ENCODE measurements around the gene ZNF202. TPM values are rescaled to one million over a fixed set of nuclear protein-coding genes. Genes with fewer than 3 reads are reported as not detected.
A peak's percentile ranks its signal among the peaks of the same experiment; 100 is the strongest.

Gene ZNF202
- total and polyA plus RNA-seq, 2 donors, result 8.2 to 9.3 TPM

DNA sequence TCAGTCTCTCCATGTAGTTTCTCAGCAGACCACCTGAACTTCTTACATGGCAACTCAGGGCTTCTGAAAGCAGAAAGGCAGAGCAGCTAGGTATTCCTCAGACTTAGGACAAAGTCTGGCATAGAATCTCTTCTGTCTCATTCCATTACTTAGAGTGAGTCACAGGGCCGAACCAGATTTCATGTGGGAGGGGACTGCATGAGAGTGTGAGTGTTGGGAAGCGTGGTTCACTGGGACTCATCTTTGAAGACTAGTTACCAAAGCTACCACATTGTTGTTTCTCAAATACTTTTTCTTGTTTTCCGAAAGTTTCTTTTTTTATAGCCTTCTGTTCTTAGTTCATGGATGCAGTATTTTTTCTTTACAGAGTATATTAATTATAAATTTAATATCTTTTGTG is 51.0 kb downstream of the ZNF202 start:
- H3K4me1 ChIP-seq (ENCODE audit: insufficient read depth), result no peaks in the 10 kb centered on the region
- H3K36me3 ChIP-seq (ENCODE audit: insufficient read depth), result no peaks in the 10 kb centered on the region
- DNase-seq (ENCODE audit: extremely low spot score), result no peak
- 74% methylated on average over 3 of the region's 3 CpGs for WGBS
- no peak overlapping the region for H3K4me3 ChIP-seq (ENCODE audit: low read depth, low read length)
- H3K27ac ChIP-seq (ENCODE audit: low read depth), result no peak overlapping the region

- no peak overlapping the region for H3K4me3 ChIP-seq (ENCODE audit: low read depth, low read length)
- H3K27ac ChIP-seq (ENCODE audit: low read depth), result no peak overlapping the region
- H3K4me1 ChIP-seq (ENCODE audit: insufficient read depth), result no peaks in the 10 kb centered on the region
- no peaks in the 10 kb centered on the region for H3K36me3 ChIP-seq (ENCODE audit: insufficient read depth)
- WGBS, result 91% methylated on average over 6 of the region's 6 CpGs
- DNase-seq (ENCODE audit: extremely low spot score), result no peak
These were observed 56.9 kb downstream of the ZNF202 start for GRCh38 chr11:123684601-123685000.

DNA sequence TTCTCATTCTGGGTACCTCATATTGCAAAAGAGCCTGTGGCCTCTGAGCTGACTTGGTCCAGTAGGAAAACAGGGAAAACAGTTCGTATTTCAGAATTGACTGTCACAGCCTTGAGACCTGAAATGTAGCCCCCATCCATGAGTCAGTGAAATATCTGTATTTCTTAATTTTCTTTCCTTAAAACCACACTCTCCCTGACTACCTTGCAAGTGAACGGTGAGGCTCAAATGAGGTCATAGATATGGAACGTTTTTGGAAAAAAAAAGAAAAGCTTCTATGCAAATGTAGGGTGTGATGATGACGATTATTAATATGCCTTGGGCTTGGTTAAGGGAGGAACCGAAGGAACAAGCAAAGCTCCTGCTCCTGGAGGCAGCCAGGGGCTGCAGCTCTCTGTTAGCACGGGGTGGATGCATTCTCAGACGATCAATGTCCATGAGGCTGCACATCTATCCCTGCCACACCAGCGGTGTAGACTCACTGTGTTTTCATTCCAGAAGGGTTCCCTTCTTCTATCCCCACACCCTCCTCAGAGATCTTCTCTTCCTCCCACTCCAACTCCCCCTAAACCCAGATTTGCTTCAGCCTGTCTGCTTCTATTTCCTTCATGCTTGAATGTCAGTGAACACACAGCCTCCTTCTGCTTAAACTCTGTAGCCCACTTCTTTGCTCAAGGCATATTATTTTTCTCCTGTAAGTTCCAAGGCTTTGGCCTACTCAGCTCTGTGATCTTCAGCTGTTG is 57.9 kb downstream of the ZNF202 start:
- no peak overlapping the region for H3K4me3 ChIP-seq (ENCODE audit: low read depth, low read length)
- 62% methylated on average over 8 of the region's 8 CpGs for WGBS
- no peak for DNase-seq (ENCODE audit: extremely low spot score)
- no peaks in the 10 kb centered on the region for H3K36me3 ChIP-seq (ENCODE audit: insufficient read depth)
- no peak overlapping the region for H3K27ac ChIP-seq (ENCODE audit: low read depth)
- H3K4me1 ChIP-seq (ENCODE audit: insufficient read depth), result no peaks in the 10 kb centered on the region

DNA sequence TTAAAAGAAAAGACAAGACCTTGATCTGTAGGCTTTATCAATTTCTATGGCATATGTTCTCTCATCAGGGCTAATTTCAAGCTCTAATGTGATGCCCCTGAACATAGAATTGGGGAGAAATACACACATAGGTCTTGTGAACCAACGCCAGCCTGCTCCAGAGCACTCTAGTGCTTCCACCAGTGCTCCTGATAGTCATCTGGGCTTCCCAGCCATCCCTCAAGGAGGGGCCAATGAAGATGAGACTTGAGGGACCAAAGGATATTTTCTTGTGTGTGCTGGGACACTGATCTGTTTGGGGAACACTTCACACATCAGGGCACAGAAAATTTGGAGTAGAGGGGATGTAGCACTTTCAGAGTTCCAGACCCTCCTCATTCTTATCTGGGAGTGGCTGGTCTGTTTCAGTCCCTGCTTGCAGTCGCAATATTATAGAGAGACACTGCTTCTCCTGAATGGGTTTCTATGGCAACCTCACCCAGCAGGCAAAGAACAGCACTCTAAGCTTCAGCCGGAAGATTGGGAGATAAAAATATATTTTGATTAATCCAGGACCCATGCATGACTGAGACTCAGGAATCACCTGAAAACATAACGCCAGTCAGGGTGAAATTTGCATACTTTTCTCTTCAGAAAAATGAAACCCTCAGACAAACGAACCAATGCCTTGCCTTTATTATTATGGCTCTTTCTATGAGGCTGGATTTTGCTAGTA is 58.6 kb downstream of the ZNF202 start:
- Histone ChIP-seq H3K27ac (ENCODE audit: low read depth) (no peak overlapping the region), H3K4me3 (ENCODE audit: low read depth, low read length) (no peak overlapping the region), H3K36me3 (ENCODE audit: insufficient read depth) (no peaks in the 10 kb centered on the region), H3K4me1 (ENCODE audit: insufficient read depth) (no peaks in the 10 kb centered on the region)
- WGBS, result 45% methylated on average over 5 of the region's 5 CpGs
- peak; percentile 10 for DNase-seq (ENCODE audit: extremely low spot score)

DNA sequence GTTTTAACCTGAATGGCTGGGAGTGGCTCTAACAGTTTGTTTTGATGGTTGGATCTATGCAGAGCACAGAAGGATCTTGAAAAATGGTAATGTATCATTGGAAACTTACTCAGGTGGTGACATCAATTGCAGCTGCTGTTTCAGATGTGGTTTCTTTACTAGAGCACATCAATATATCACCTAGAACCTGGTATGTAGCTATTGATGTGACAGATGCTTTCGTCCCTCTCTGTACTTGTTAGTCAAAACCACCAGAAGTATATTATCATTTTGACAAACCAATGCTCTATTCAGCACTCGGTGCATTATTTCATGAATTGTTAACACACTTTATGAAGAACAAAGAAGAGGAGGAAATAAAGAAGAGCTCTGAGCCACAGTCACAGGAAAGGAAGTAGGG is 60.4 kb downstream of the ZNF202 start:
- DNase-seq (ENCODE audit: extremely low spot score), result no peak
- H3K27ac ChIP-seq (ENCODE audit: low read depth), result no peak overlapping the region
- WGBS, result 79% methylated on average over 2 of the region's 2 CpGs
- H3K36me3 ChIP-seq (ENCODE audit: insufficient read depth), result no peaks in the 10 kb centered on the region
- no peaks in the 10 kb centered on the region for H3K4me1 ChIP-seq (ENCODE audit: insufficient read depth)
- no peak overlapping the region for H3K4me3 ChIP-seq (ENCODE audit: low read depth, low read length)

DNA sequence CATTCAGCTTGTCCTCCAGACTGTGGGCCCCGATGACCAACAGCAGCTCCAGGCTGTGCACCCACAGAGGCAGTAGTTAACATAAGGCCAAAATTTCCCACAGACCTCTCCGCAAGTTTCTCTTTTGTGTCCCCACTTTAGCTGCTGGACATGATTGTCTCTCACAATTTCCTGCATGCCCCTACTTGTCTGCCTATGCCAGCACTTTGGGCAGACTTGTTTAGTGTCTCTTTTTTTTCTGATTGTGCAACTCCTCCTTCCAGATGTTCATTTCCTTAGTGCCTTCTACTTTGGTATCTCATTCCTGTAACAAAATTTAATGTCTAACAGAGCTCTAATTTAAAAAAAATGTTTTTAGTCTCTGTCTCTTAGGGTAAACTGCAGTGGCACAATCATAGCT is 63.2 kb downstream of the ZNF202 start:
- Histone ChIP-seq H3K4me3 (ENCODE audit: low read depth, low read length) (no peak overlapping the region), H3K27ac (ENCODE audit: low read depth) (no peak overlapping the region), H3K36me3 (ENCODE audit: insufficient read depth) (no peaks in the 10 kb centered on the region), H3K4me1 (ENCODE audit: insufficient read depth) (no peaks in the 10 kb centered on the region)
- WGBS, result 92% methylated on average over 2 of the region's 2 CpGs
- no peak for DNase-seq (ENCODE audit: extremely low spot score)

DNA sequence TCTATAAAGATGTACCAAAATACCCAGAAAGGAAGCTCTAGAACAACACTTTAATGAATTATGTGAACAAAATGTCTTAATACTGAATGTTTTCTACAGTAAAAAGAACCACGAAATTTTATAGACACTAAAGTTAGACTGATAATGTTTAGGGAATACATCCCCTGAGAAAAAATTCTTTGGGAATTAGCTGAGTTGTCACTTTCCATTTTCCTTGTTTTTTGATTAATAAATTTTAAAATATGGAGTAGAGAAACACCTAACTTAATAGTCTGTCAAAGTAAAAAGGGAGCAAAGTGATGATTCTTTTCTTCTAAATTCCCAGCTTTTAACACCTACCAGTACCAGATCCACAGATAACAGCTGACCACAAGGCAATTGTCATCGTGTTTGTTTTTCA is 64.0 kb downstream of the ZNF202 start:
- WGBS, result 66% methylated on average over 2 of the region's 2 CpGs
- DNase-seq (ENCODE audit: extremely low spot score), result no peak
- Histone ChIP-seq H3K4me1 (ENCODE audit: insufficient read depth) (no peaks in the 10 kb centered on the region), H3K4me3 (ENCODE audit: low read depth, low read length) (no peak overlapping the region), H3K36me3 (ENCODE audit: insufficient read depth) (no peaks in the 10 kb centered on the region), H3K27ac (ENCODE audit: low read depth) (no peak overlapping the region)

DNA sequence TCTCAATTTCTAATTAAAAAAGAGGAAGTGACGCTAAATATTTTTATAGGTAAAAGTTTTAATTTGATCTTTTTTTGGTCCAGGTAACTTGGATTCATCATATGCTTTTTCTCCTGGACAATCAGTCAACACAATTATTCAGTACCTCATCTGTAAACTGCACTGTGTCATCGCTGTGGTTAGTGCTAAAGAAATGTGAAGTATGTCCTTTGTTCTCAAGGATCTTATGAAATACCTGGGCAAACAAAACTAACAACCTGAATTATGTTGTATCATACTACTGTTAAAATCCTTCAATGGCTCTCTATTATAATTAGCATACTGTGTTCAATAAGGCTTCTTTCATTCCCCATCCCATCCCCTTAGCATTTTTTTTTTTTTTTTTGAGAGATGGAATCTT is 67.2 kb downstream of the ZNF202 start:
- H3K36me3 ChIP-seq (ENCODE audit: insufficient read depth), result no peaks in the 10 kb centered on the region
- no peak overlapping the region for H3K27ac ChIP-seq (ENCODE audit: low read depth)
- WGBS, result 69% methylated on average over 2 of the region's 2 CpGs
- no peak overlapping the region for H3K4me3 ChIP-seq (ENCODE audit: low read depth, low read length)
- DNase-seq (ENCODE audit: extremely low spot score), result no peak
- H3K4me1 ChIP-seq (ENCODE audit: insufficient read depth), result no peaks in the 10 kb centered on the region

Small RNAs within 50 kb of the gene (small RNA-seq; reads per million reads assigned to genes)
- not detected for gene RNU1-21P

Other genes with a start within 250 kb of the ZNF202 start
- 5.6 TPM for gene SCN3B, start 87.0 kb downstream of the ZNF202 start, total RNA-seq
- 2.3 TPM for gene SCN3B, start 87.0 kb downstream of the ZNF202 start, polyA plus RNA-seq
- not detected for gene OR6X1, start 12.9 kb upstream of the ZNF202 start, total RNA-seq
- gene OR6X1, start 12.9 kb upstream of the ZNF202 start, polyA plus RNA-seq, result not detected
- not detected for gene OR6M1, start 64.7 kb upstream of the ZNF202 start, total RNA-seq
- gene OR6M1, start 64.7 kb upstream of the ZNF202 start, polyA plus RNA-seq, result not detected
- gene TMEM225, start 144.0 kb upstream of the ZNF202 start, total RNA-seq, result not detected
- not detected for gene TMEM225, start 144.0 kb upstream of the ZNF202 start, polyA plus RNA-seq
- gene OR8D4, start 160.5 kb upstream of the ZNF202 start, total RNA-seq, result 0.21 TPM
- not detected for gene OR8D4, start 160.5 kb upstream of the ZNF202 start, polyA plus RNA-seq
- gene OR4D5, start 198.0 kb upstream of the ZNF202 start, total RNA-seq, result not detected
- gene OR4D5, start 198.0 kb upstream of the ZNF202 start, polyA plus RNA-seq, result not detected
- not detected for gene OR6T1, start 202.2 kb upstream of the ZNF202 start, total RNA-seq
- not detected for gene OR6T1, start 202.2 kb upstream of the ZNF202 start, polyA plus RNA-seq
- gene OR10S1, start 236.1 kb upstream of the ZNF202 start, total RNA-seq, result not detected
- gene OR10S1, start 236.1 kb upstream of the ZNF202 start, polyA plus RNA-seq, result not detected

Data from urinary bladder (tissue), 4 donors.